Measurements from ENCODE around the gene PRKAR1A. TPM values are rescaled to one million over a fixed set of nuclear protein-coding genes. Genes with fewer than 3 reads are reported as not detected.

The PRKAR1A gene
- total RNA-seq, 1 experiment from 2014 or later = 174 TPM

GRCh38 chr17:68511254-68511670 is 968 bp upstream of the PRKAR1A start:
- peaks cover 21% of the 10 kb centered on the region for H3K36me3 ChIP-seq (ENCODE audit: control insufficient read depth, insufficient read depth, low read length)
- in situ Hi-C loops (cut with HindIII; ENCODE audit: low pct_unique_long_range_greater_than_20kb, low sequenced_read_pairs) (no loop called here), intact Hi-C loops (cut with micrococcal nuclease; ENCODE audit: unreplicated experiment) (no loop called here)
- H3K4me3 ChIP-seq (ENCODE audit: low read depth in 2 of 2, low read length in 2 of 2) = peak overlapping the region; percentile 96 to 97
- no peaks in the 10 kb centered on the region for H3K9me3 ChIP-seq (ENCODE audit: control insufficient read depth, insufficient read depth, low read depth, low read length)
- ChIA-PET POLR2A (interaction anchor here (0.6 kb wide), 1 partner anchor 32 kb away, joined by 15 read pairs; no protein-coding TSS in a partner anchor), CTCF (no interaction called here)
- no TSS peak for BruUV-seq (replicated peaks)
- H3K27ac ChIP-seq (ENCODE audit: low read length) = peak overlapping the region; percentile 63
- DNase-seq (ENCODE audit: low read depth, low spot score) = no peak
- H3K27me3 ChIP-seq (ENCODE audit: control insufficient read depth, insufficient read depth, low read length) = no peaks in the 10 kb centered on the region
- H3K4me1 ChIP-seq (ENCODE audit: control insufficient read depth, insufficient read depth, low read length) = peaks cover 7% of the 10 kb centered on the region; the same call in 1 of the 2 replicates
- TF ChIP-seq CTCF (IDR thresholded peaks at IDR 0.05) (no peak), TCF7L2 (IDR thresholded peaks at IDR 0.05; ENCODE audit: low read depth, low read length) (no peak), SIN3A (IDR thresholded peaks at IDR 0.05; ENCODE audit: borderline replicate concordance, insufficient read depth, low read depth, low read length) (no peak), POLR2AphosphoS5 (IDR thresholded peaks at IDR 0.05; ENCODE audit: low read depth, low read length) (no peak), REST (IDR thresholded peaks at IDR 0.05; ENCODE audit: insufficient read depth in 1 of 2, low read depth in 2 of 2, low read length in 1 of 2) (no peak)
- ATAC-seq = no peak

GRCh38 chr17:68511671-68512246 is 471 bp upstream of the PRKAR1A start:
- no peaks in the 10 kb centered on the region for H3K9me3 ChIP-seq (ENCODE audit: control insufficient read depth, insufficient read depth, low read depth, low read length)
- TF ChIP-seq CTCF (IDR thresholded peaks at IDR 0.05) (no peak), REST (IDR thresholded peaks at IDR 0.05; ENCODE audit: insufficient read depth in 1 of 2, low read depth in 2 of 2, low read length in 1 of 2) (no peak)
- H3K27ac ChIP-seq (ENCODE audit: low read length) = peak overlapping the region; percentile 88
- ATAC-seq = peak; percentile 81
- H3K4me3 ChIP-seq (ENCODE audit: low read depth in 2 of 2, low read length in 2 of 2) = peak overlapping the region; percentile 96 to 97
- H3K27me3 ChIP-seq (ENCODE audit: control insufficient read depth, insufficient read depth, low read length) = no peaks in the 10 kb centered on the region
- peaks cover 25% of the 10 kb centered on the region for H3K36me3 ChIP-seq (ENCODE audit: control insufficient read depth, insufficient read depth, low read length)
- DNase-seq (ENCODE audit: low read depth, low spot score) = peak; percentile 42
- BruUV-seq (replicated peaks) = no TSS peak
- in situ Hi-C loops (cut with HindIII; ENCODE audit: low pct_unique_long_range_greater_than_20kb, low sequenced_read_pairs) = no loop called here
- intact Hi-C loops (cut with micrococcal nuclease; ENCODE audit: unreplicated experiment) = no loop called here
- CTCF ChIA-PET = no interaction called here
- peaks cover 7% of the 10 kb centered on the region; the same call in 1 of the 2 replicates for H3K4me1 ChIP-seq (ENCODE audit: control insufficient read depth, insufficient read depth, low read length)
- POLR2A ChIA-PET = no interaction called here
